Hematopoietic multipotent progenitor cell treated with erythropoietin and hydrocortisone succinate and interleukin-3 and kit ligand, for 4 days (in vitro differentiated cells): ENCODE results near the gene YKT6.
"Not testable (repeated sequence)": the region's sequence is repeated elsewhere in the genome, so short reads cannot be mapped to it uniquely, and the experiment has no call there.

Experiments
- DNase-seq: peaks from one replicate; pipeline ENCODE4 v3.0.0-alpha.2; 2015

The YKT6 gene

GRCh38 chr7:44200699-44201461 is at the start of gene YKT6:
Gene YKT6 (plus strand): TSS chr7:44200978. CDS start chr7:44201136, 158 bp downstream.
- peak; percentile 99 for DNase-seq

- no peak for DNase-seq
Measured at GRCh38 chr7:44151956-44152355, 48.8 kb upstream of the YKT6 start.

- DNase-seq = no peak
Measured at GRCh38 chr7:44152971-44153947, 47.5 kb upstream of the YKT6 start.

- DNase-seq = no peak
Measured at GRCh38 chr7:44153948-44154335, 46.8 kb upstream of the YKT6 start.

GRCh38 chr7:44154703-44155102 is 46.1 kb upstream of the YKT6 start:
- no peak for DNase-seq

- no peak for DNase-seq
Measured at GRCh38 chr7:44155191-44156185, 45.3 kb upstream of the YKT6 start.

- DNase-seq = no peak
Measured at GRCh38 chr7:44156453-44157010, 44.2 kb upstream of the YKT6 start.

- no peak for DNase-seq
Measured at GRCh38 chr7:44157116-44158080, 43.4 kb upstream of the YKT6 start.

GRCh38 chr7:44158096-44158872 is 42.5 kb upstream of the YKT6 start:
- DNase-seq = no peak

GRCh38 chr7:44158873-44159631 is 41.7 kb upstream of the YKT6 start:
- DNase-seq = no peak

- DNase-seq = no peak
Measured at GRCh38 chr7:44159824-44160630, 40.8 kb upstream of the YKT6 start.

GRCh38 chr7:44161371-44161770 is 39.4 kb upstream of the YKT6 start:
- no peak for DNase-seq

GRCh38 chr7:44162179-44162578 is 38.6 kb upstream of the YKT6 start:
- DNase-seq = no peak

GRCh38 chr7:44162785-44163395 is 37.9 kb upstream of the YKT6 start:
- DNase-seq = no peak

- DNase-seq = no peak
Measured at GRCh38 chr7:44163591-44163990, 37.2 kb upstream of the YKT6 start.

GRCh38 chr7:44167920-44168319 is 32.9 kb upstream of the YKT6 start:
- peak; percentile 62 for DNase-seq

GRCh38 chr7:44171901-44172300 is 28.9 kb upstream of the YKT6 start:
- DNase-seq = not testable (repeated sequence)

GRCh38 chr7:44172352-44172751 is 28.4 kb upstream of the YKT6 start:
- no peak for DNase-seq
